Kidney (tissue), 14 donors: Measurements from ENCODE around the gene CCBE1. TPM values are rescaled to one million over a fixed set of nuclear protein-coding genes. Genes with fewer than 3 reads are reported as not detected.

ENCODE experiments used
- DNase-seq, 5 donors: peaks; one replicate each; pipeline ENCODE4 v3.0.0-alpha.2; 2013 to 2020
- FAIRE-seq: peaks from 2 replicates; lab custom pipeline; 2012; peaks lifted over from hg19 to GRCh38; lab: Jason Lieb, UNC
- H3K27ac ChIP-seq, 2 donors: one replicate each; pipeline ENCODE4 v1.7.0; 2013; ENCODE audit warnings: low read depth in 2 of 2, low read length in 2 of 2, inconsistent platforms in 1 of 2
- H3K27me3 ChIP-seq: one replicate; pipeline ENCODE4 v1.7.1; 2013; ENCODE audit warnings: low read length, inconsistent platforms; ENCODE audit not compliant: control insufficient read depth, insufficient read depth
- H3K36me3 ChIP-seq, 3 donors: one replicate each; pipeline versions ENCODE4 v1.7.0 to v1.7.1; 2013; ENCODE audit warnings: low read length in 3 of 3, control low read depth in 1 of 3, inconsistent platforms in 1 of 3; ENCODE audit not compliant: insufficient read depth in 3 of 3, control insufficient read depth in 2 of 3
- H3K4me1 ChIP-seq, 3 donors: one replicate each; pipeline versions ENCODE4 v1.7.0 to v1.7.1; 2013; ENCODE audit warnings: low read length in 3 of 3, inconsistent platforms in 1 of 3, low read depth in 1 of 3; ENCODE audit not compliant: control insufficient read depth in 2 of 3, insufficient read depth in 2 of 3
- H3K4me3 ChIP-seq, 3 donors: one replicate each; pipeline versions ENCODE4 v1.7.0 to v1.8.1; 2013; ENCODE audit warnings: low read length in 3 of 3, control low read depth in 1 of 3, inconsistent platforms in 1 of 3
- H3K9ac ChIP-seq, 3 donors: one replicate each; pipeline versions ENCODE4 v1.7.0 to v1.7.1; 2013; ENCODE audit warnings: low read length in 3 of 3, control low read depth in 1 of 3, inconsistent platforms in 1 of 3
- H3K9me3 ChIP-seq, 3 donors: one replicate each; pipeline versions ENCODE4 v1.7.0 to v1.7.1; 2013; ENCODE audit warnings: low read length in 3 of 3, control low read depth in 1 of 3, inconsistent platforms in 1 of 3; ENCODE audit not compliant: control insufficient read depth in 2 of 3, insufficient read depth in 1 of 3
- intact Hi-C: fragments of 100-400 bp; cut with DNase I; formaldehyde crosslinking; loops from one replicate; pipeline ENCODE4 v1.11.1; 2022
- polyA plus RNA-seq: library from polyadenylated mRNA; stranded (reverse); fragments of 350-450 nt; fragmentation: Illumina TruSeq; extraction: RNeasy Lipid Tissue Mini Kit (QIAGEN cat#74804); gene quantifications from one replicate; pipeline ENCODE4 v1.2.3, GENCODE V29; 2014; ENCODE audit warnings: low read depth, low replicate concordance; ENCODE audit not compliant: insufficient read depth
- total RNA-seq: library from RNA; stranded (reverse); fragmentation: NEBNext Ultra II Directional; extraction: Animal tissue kit (Norgen Biotek cat#: 25700); gene quantifications from one replicate; pipeline ENCODE4 v1.2.1, GENCODE V29; 2021
- TF ChIP-seq, protein P1 (sequence below): IDR thresholded peaks from 3 replicates; pipeline ENCODE4 v1.5.1; 2012; ENCODE audit warnings: mild to moderate bottlenecking, moderate library complexity, borderline replicate concordance; ENCODE audit not compliant: insufficient read depth; ENCODE audit errors: extremely low read depth
- donor health status: control.
- donor health status: control.
- donor health status: control.
- donor health status: control.
- donor health status: control.
- donor health status: DM: yes; HTN: yes; CAD: no.
- donor health status: Normal renal cell carcinoma (clear cell type).

The CCBE1 gene
- total and polyA plus RNA-seq, 2 donors from 2014 or later = 1.8 to 2.2 TPM

DNA sequence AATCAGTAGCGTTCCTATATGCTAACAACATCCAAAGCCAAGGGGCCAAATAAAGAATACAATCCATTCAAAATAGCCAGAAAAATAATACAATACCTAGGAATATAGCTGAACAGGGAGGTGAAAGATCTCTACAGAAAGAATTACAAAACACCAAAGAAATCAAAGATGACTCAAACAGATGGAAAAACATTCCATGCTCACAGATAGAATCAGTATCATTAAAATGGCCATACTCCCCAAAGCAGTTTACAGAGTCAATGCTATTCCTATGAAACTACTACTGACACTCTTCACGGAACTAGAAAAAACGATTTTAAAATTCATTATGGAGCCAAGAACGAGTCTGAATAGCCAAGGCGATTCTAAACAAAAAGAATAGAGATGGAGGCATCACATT, 57.4 kb downstream of the CCBE1 start:
- H3K36me3 ChIP-seq = no peaks in the 10 kb centered on the region
- no peak overlapping the region for H3K4me3 ChIP-seq
- no peaks in the 10 kb centered on the region for H3K4me1 ChIP-seq
- TF ChIP-seq, protein P1, sequence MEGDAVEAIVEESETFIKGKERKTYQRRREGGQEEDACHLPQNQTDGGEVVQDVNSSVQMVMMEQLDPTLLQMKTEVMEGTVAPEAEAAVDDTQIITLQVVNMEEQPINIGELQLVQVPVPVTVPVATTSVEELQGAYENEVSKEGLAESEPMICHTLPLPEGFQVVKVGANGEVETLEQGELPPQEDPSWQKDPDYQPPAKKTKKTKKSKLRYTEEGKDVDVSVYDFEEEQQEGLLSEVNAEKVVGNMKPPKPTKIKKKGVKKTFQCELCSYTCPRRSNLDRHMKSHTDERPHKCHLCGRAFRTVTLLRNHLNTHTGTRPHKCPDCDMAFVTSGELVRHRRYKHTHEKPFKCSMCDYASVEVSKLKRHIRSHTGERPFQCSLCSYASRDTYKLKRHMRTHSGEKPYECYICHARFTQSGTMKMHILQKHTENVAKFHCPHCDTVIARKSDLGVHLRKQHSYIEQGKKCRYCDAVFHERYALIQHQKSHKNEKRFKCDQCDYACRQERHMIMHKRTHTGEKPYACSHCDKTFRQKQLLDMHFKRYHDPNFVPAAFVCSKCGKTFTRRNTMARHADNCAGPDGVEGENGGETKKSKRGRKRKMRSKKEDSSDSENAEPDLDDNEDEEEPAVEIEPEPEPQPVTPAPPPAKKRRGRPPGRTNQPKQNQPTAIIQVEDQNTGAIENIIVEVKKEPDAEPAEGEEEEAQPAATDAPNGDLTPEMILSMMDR = no peak
- DNase-seq (no peak), FAIRE-seq (no peak)
- H3K27ac ChIP-seq = no peak overlapping the region
- intact Hi-C loops = no loop called here
- H3K27me3 ChIP-seq = no peaks in the 10 kb centered on the region
- no peaks in the 10 kb centered on the region for H3K9me3 ChIP-seq
- no peak overlapping the region for H3K9ac ChIP-seq

DNA sequence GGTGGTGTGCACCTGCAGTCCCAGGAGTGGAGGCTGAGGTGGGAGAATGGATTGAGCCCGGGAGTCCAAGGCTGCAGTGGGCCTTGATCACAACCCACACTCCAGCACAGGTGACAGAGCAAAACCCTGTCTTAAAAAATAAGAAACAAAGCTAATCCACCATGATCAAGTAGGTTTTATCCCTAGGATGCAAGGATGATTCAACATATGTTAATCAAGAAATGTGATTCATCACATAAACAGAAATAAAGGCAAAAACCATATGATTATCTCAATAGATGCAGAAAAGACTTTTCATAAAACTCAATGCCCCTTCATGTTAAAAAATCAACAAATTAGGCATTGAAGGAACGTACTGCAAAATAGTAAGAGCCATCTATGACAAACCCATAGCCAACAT, 58.1 kb downstream of the CCBE1 start:
- Histone ChIP-seq H3K9me3 (no peaks in the 10 kb centered on the region), H3K27ac (no peak overlapping the region), H3K27me3 (no peaks in the 10 kb centered on the region), H3K4me3 (no peak overlapping the region), H3K9ac (no peak overlapping the region), H3K4me1 (no peaks in the 10 kb centered on the region), H3K36me3 (no peaks in the 10 kb centered on the region)
- DNase-seq (no peak), FAIRE-seq (no peak)
- TF ChIP-seq, protein P1 = no peak
- intact Hi-C loops = no loop called here

DNA sequence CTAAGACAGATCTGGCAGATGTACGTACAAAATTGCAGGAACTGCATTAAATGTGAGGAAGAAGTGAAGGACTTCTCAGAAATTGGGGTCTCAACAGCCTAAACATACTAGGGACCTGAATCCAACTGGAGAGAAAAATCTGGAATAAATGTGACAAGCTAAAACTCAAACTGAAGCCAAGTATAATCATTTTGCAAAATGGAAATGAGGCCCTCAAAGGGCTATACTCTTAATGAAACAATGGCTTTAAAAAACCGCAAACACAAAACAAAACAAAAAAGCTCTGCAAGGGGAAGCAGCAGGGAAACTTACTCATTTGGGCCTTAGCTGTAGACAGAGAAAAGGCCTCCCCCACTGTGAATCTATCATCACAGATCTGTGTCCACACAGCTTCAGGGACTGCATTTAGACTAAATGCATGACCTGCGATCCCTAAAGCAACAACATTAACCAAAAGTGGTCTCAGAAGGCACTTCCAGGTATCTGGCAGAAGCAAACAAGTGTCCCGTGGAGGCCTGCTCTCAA, 63.2 kb downstream of the CCBE1 start:
- Histone ChIP-seq H3K9ac (no peak overlapping the region), H3K4me3 (no peak overlapping the region), H3K9me3 (no peaks in the 10 kb centered on the region), H3K36me3 (no peaks in the 10 kb centered on the region), H3K27me3 (no peaks in the 10 kb centered on the region), H3K27ac (no peak overlapping the region), H3K4me1 (no peaks in the 10 kb centered on the region)
- intact Hi-C loops = no loop called here
- TF ChIP-seq, protein P1 = no peak
- FAIRE-seq = no peak
- no peak for DNase-seq

DNA sequence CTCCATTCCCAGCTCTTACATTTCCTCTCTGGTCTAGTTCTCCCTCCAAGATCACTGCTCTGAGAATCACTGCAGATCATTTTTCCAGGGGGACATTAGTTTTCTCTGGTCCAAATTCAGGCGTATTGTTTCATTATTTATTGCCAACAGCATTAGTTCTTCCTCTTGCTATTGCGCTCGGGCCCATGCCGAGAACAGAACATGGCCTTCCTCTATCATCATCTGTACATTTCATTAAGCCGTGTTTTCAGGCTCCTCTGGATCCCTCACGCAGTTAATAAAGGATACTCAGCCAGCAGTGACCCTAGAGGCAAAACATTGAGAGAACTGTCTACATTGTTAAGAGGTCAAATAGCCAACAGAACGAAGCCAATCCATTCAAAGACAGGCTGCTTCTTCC, 63.9 kb downstream of the CCBE1 start:
- Histone ChIP-seq H3K27me3 (no peaks in the 10 kb centered on the region), H3K9me3 (no peaks in the 10 kb centered on the region), H3K9ac (no peak overlapping the region), H3K36me3 (no peaks in the 10 kb centered on the region), H3K4me3 (no peak overlapping the region), H3K4me1 (no peaks in the 10 kb centered on the region), H3K27ac (no peak overlapping the region)
- TF ChIP-seq, protein P1 = no peak
- intact Hi-C loops = no loop called here
- FAIRE-seq = no peak
- DNase-seq = no peak
